GM12872 (cell line): ENCODE measurements around the gene ASF1B.

Experiments
- CTCF ChIP-seq: IDR thresholded peaks from 3 replicates; pipeline ENCODE4 v1.5.1; 2011; ENCODE audit warnings: low read depth, mild to moderate bottlenecking, low read length, moderate library complexity; ENCODE audit not compliant: insufficient read depth

The ASF1B gene

DNA sequence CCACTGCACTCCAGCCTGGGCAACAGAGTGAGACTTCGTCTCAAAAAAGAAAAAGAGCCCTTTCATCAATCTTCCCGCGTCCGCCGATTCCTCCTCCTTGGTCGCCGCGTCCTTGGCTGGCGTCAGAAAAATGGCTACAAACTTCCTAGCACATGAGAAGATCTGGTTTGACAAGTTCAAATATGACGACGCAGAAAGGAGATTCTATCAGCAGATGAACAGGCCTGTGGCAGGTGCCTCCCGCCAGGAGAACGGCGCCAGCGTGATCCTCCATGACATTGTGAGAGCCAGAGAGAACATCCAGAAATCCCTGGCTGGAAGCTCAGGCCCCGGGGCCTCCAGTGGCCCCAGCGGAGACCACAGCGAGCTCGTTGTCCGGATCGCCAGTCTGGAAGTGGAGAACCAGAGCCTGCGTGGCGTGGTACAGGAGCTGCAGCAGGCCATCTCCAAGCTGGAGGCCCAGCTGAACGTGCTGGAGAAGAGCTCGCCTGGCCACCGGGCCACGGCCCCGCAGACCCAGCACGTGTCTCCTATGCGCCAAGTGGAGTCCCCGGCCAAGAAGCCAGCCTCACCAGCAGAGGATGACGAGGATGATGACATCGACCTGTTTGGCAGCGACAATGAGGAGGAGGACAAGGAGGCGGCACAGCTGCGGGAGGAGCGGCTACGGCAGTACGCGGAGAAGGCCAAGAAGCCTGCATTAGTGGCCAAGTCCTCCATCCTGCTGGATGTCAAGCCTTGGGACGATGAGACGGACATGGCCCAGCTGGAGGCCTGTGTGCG lies 65.9 kb downstream of the ASF1B start:
- no peak for TF ChIP-seq CTCF
